ENCODE data around the gene NAV2.

Gene NAV2

GRCh38 chr11:19687392-19687791, 25.2 kb upstream of the NAV2 start:
- DNase-seq (ENCODE audit: low read depth, low spot score), result no peak

DNA sequence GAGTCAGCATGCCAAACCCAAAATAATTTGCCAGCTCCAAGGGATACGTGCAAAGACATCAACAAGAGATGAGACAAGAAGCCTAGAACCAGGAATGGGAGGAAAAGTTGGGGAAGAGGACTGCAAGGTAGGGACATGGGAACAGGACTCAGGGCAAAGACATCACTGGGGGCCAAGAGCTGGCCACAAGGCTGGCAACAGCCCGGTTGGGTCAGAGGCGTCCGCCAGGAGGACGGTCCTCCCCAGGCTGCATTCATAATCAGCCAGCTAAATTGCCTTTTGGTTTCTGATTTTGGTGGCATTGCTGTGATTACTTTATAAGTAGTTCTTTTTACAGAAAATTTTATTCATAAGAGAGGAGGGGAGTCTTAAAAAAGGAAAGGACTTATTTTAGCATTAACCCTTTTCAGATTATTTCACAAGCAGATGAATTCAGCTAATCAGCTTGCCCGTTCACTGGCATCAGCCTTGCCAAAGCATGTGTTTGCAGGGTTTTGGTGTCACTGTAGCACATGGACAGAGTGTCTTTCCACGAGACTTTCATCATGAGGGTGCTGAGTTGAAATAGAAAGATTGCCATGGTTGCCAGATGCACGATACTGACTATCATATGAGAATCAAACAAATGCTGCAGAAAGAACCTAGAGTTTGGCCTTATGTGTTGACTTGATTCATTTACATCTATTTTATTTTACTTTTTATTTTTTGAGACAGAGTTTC, 23.2 kb upstream of the NAV2 start:
- no peak for DNase-seq (ENCODE audit: low read depth, low spot score)

DNA sequence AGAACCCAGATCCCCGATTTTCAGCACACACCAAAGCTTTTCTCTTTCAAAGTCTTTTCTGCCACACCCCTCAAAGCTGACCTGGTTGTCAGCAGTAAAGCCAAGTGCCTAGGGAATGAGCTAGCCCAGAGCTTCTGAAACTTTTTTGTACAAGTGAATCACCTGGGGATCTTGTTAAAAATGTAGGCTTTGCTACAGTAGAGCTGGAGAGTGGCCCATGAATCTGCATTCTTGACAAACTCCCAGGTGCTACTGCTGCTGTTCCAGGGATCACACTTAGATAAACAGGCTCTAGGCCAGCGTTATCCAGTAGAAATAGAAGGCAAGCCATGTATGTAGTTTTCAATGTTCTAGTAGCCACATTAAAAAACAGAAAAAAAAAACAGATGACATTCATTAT, 21.8 kb upstream of the NAV2 start:
- DNase-seq (ENCODE audit: low read depth, low spot score), result no peak

DNA sequence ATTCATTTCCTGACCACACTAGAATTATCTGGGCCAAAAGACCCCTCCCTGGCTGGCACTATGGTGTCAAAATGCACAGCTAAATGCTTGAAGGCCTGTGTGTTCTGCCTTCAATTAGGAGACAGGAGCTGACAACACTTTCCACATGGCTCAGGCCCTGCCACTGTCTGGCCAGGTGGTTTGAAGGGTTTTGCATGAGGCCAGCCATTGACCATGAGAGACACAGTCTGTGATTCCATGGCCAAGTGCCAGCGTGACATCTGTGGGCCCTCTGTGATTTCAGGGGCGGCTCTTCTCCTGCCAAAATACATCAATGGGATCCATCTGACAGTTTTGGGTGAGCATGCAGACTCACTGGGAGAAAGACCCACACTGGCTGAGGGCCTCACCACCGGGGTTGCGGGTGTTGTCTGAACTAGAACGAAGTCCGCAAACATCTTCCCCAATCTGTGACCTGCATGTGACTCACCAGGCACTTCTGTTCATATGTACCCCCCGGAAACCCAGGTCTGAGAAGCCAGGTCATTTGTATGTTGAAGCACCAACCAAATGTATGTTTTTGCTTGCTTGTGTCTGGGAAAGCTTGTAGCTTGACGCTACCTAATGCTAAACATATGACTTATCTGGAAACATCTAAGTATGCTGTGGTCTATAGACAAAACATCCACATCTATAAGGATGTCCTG, 20.7 kb upstream of the NAV2 start:
- no peak for DNase-seq (ENCODE audit: low read depth, low spot score)

- no peak for DNase-seq (ENCODE audit: low read depth, low spot score)
Observed at GRCh38 chr11:19693146-19693545, 19.5 kb upstream of the NAV2 start.

GRCh38 chr11:19694796-19695345, 17.8 kb upstream of the NAV2 start:
- no peak for DNase-seq (ENCODE audit: low read depth, low spot score)

GRCh38 chr11:19696073-19696472, 16.6 kb upstream of the NAV2 start:
- DNase-seq (ENCODE audit: low read depth, low spot score), result no peak

- DNase-seq (ENCODE audit: low read depth, low spot score), result no peak
Observed at GRCh38 chr11:19696904-19697303, 15.7 kb upstream of the NAV2 start.

- DNase-seq (ENCODE audit: low read depth, low spot score), result no peak
Observed at GRCh38 chr11:19697721-19698121, 14.9 kb upstream of the NAV2 start.

DNA sequence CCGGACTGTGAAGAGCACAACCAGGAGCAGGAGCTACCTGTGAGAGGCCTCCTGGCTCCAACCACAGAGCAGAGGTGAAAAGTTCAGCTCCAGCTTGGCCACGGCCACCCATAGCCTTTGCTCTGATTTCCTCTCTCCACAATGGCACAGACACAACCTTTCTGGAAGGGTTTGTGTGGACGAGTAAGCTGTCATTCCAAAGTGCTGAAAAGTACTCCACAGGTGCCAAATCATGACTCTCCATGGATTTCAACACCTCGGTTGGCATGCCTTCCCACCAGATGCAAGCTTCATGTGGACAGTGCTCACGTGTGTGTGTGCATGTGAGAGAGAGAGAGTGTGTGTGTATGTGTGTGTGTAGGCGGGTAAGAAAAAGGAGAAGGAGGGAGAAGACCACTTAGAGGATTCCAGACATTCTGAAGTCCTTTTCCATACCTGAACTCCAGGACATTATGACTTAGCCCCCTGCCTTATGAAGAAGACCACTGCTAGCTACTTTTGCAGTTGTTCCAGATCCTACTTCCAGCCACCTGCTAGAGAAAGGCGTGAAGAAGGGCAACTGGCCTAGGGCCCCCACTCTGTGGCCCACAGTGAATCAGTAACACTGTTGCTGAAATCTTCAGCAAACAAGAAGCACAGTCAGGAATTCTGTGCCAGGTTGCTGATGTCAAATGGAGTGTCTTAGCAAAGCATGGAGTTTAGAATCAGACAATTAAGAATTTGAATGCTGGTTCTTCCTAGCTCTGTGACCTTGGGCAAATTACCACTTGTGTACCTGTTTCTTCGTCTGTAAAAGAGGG, 13.9 kb upstream of the NAV2 start:
- DNase-seq (ENCODE audit: low read depth, low spot score), result no peak

DNA sequence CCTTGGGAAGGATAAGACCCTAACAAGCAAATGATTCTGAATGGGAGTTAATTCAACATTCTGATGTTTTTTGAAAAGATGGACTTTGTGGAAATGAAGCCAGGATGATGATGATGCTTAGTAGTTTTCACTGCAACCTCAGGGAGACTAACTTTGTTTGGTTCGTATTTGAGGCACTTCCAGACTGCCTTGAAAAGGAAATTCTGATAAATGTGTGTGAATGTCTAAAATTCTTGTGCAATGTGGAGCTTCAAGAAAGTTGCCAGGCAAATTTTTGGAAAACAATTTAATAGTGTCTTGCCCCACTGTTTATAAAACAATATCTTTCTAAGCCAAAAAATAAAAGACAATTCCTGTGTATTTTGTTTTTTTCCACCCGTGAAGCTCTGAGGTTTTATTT, 11.2 kb upstream of the NAV2 start:
- no peak for DNase-seq (ENCODE audit: low read depth, low spot score)

- DNase-seq (ENCODE audit: low read depth, low spot score), result no peak
Observed at GRCh38 chr11:19702620-19703019, 10.0 kb upstream of the NAV2 start.

DNA sequence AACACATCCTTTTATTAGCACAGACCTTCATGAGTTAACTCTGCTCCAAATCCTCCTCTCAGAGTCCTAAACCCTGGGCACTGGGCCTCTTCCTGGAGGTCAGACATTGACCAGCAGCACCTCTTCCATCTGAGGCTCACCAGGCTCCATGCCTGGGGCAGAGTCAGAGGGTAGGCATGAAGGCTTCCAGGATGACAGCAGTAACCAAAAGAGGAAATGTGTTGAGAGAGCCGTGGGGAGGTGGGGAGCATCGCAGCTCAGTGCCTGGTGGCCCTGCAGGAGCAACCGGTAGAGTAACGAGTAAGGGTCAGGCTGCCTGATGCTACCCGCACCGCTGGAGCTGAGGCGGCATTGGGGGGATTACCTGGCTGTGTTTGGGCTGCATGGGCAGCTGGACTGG, 9.4 kb upstream of the NAV2 start:
- DNase-seq (ENCODE audit: low read depth, low spot score), result no peak

DNA sequence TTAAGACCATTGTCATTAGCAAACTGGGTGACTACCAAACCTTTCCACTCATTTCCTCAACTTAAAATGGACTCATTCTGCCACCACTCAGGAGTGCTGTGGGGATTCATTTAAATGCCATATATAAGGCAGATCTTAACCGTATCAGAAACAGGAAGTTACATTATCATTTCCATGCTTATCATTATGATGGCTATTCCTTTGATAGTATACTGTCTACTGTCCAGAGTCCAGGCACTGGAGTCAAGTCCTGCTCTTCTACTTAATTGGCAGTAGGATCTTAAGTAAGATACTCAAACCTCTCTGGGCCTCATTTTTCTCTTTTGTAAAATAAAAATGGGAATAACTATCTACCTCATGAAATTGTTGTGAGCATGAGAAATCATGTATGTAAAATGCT, 8.4 kb upstream of the NAV2 start:
- DNase-seq (ENCODE audit: low read depth, low spot score), result no peak

DNA sequence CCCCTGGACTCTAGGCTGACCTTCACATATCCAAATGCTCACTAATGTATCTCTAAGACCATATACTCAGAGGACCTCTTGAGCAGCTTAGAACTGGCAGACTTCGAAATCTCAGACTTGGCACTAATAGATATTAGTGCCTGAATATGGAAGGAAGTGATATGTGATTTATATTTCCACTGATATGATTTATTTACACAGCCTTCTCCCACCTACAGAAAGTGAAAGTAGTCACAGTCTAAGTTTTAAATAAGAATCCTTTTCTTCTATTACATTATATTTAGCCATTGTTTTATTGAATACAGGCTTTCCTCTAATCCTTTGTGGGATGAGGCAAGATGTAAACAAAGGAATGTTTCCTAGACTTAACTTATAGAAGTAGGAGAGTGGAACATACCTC, 6.7 kb upstream of the NAV2 start:
- no peak for DNase-seq (ENCODE audit: low read depth, low spot score)

GRCh38 chr11:19711911-19712280, 741 bp upstream of the NAV2 start:
- no peak for DNase-seq (ENCODE audit: low read depth, low spot score)

- DNase-seq (ENCODE audit: low read depth, low spot score), result no peak
Observed at GRCh38 chr11:19713196-19714021, 772 bp downstream of the NAV2 start.

DNA sequence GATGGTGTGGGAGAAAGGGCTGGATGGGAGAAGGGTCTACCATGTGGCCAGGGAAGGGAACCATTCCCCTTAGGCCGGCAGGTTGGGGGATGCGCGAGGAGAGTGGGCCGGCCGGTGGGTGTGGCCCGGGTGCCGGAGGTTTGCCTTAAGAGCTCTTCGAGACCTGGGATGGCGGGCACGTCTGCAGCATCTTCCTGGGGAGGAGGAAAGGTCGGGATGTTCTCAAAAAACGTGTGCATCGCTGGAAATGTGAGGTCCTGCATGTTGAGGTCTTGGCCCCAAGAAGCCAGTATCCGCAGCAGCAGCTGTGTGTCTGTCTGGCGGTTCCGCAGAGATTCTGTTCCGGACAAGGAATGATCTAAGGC, 1.4 kb downstream of the NAV2 start:
- no peak for DNase-seq (ENCODE audit: low read depth, low spot score)

DNA sequence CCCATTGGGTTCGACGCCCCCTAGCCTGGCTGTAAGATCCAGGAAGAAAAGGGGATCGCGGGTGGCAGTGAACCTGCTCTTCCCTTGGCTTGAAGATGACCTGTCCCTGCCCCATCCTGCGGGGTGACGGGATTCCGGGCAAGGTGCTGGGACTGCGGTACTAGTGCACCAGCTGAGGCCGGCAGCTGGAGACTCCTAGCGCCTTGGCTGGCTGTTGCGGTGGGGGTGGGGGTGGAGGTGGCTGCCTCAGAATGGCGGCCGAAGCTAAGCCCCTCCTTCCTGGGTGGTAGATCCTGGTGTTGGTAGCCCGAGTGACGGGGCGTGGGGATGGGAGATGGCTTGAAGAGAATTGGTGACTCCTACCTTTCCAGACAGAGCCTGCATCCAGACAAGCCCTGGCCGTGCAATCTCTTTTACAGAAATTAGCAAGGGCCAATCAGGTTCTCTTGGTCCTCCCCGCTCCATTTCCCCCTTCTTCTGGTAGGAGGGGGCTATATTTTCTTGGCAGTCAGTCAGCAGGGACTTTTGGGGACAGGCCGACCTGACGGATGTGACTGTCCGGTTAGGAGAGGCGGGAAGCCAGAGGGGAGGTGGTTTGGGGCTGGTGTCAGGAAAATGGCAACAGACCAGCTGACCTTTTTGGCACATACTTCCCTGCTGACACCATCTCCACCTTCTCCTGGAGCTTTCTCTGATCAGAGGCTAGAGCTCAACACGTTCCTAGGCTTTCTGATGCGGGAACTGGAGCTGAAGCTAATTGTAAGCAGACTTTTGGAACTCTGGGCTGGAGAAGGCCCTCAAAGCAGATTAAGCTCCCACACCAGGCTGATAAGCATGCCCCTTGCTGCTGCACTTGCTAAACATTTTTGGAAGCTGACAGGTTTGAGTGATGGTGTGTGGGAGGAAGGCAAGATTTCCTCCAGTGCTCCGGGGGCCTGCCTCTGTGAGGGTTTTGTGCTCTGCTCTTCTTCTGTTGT, 2.0 kb downstream of the NAV2 start:
- DNase-seq (ENCODE audit: low read depth, low spot score), result no peak

DNA sequence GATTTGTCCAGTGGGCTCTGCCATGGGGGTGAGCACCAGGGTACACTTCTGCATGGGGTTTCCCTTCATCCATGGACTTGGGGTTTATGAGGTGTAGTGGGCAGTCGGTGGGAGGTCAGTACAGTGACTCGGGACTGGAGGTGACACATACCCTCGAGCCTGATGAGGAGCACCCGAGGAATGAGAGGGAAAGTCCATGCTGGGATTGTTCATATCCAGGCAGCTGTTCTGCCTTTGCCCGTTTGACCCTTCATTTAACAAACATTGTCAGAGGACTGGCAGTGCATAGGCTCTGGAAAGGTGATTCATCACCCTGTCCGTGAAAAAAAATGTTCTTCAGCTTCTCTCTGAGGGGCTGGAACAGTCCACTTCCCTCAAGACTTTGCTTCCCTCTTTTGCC, 2.7 kb downstream of the NAV2 start:
- no peak for DNase-seq (ENCODE audit: low read depth, low spot score)

DNA sequence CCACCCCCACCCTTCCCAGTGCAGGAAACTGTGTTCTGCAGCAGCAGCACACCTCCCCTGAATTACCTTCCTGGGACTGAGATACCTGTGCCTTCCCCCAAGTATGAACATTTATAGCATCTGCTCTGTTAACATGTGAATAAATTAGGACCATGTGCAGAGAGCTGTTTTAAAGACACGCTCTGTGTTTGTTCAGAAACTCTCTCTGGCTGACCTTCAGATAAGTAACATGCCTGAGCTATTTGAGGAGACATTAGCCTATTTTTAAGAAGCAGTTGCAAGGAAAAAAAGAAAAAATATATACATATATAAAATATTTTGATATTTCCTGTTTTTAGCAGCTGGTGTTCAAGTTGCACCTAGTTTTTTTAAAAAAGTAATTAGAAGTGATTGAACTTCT, 5.4 kb downstream of the NAV2 start:
- no peak for DNase-seq (ENCODE audit: low read depth, low spot score)
